Stimulated activated memory B cell treated with anti-CD40 and anti-IgM and Interleukin-4, amounts not matched to agents 10 μg/mL and 1 μg/mL and 100 μg/mL, for 72 hours (primary cell): ENCODE measurements around the gene GPR162.

ENCODE experiments used
- ATAC-seq: fragments of 150-1000 bp; cut with Tn5 transposase; 2 replicates; pipeline ENCODE4 v1.10.0; 2021
- H3K27ac Mint-ChIP-seq: one replicate; pipeline ENCODE4 v1.8.0; 2022; ENCODE audit warnings: mild to moderate bottlenecking, mixed read lengths
- H3K27me3 Mint-ChIP-seq: one replicate; pipeline ENCODE4 v1.8.0; 2022; ENCODE audit warnings: mixed read lengths
- H3K36me3 Mint-ChIP-seq: one replicate; pipeline ENCODE4 v1.8.0; 2022; ENCODE audit warnings: mixed read lengths
- H3K4me1 Mint-ChIP-seq: one replicate; pipeline ENCODE4 v1.8.0; 2022; ENCODE audit warnings: mixed read lengths
- H3K4me3 Mint-ChIP-seq: one replicate; pipeline ENCODE4 v1.8.0; 2022; ENCODE audit warnings: mild to moderate bottlenecking, moderate library complexity, mixed read lengths
- H3K9me3 Mint-ChIP-seq: one replicate; pipeline ENCODE4 v1.8.0; 2022; ENCODE audit warnings: mixed read lengths

GPR162 gene

GRCh38 chr12:6809056-6809455, 12.6 kb upstream of the GPR162 start:
- Mint-ChIP-seq H3K4me1 (peaks cover 21% of the 10 kb centered on the region), H3K27me3 (peaks cover 10% of the 10 kb centered on the region), H3K4me3 (no peak overlapping the region)

GRCh38 chr12:6810758-6811157, 10.9 kb upstream of the GPR162 start:
- no peak for ATAC-seq
- H3K27ac Mint-ChIP-seq, result no peak overlapping the region
- no peaks in the 10 kb centered on the region for H3K9me3 Mint-ChIP-seq
- H3K36me3 Mint-ChIP-seq, result no peaks in the 10 kb centered on the region
- peaks cover 11% of the 10 kb centered on the region for H3K27me3 Mint-ChIP-seq
- peaks cover 21% of the 10 kb centered on the region for H3K4me1 Mint-ChIP-seq
- no peak overlapping the region for H3K4me3 Mint-ChIP-seq

More at GRCh38 chr12:6809056-6809455, 12.6 kb upstream of the GPR162 start:
- no peaks in the 10 kb centered on the region for H3K9me3 Mint-ChIP-seq
- no peak for ATAC-seq
- H3K27ac Mint-ChIP-seq, result no peak overlapping the region
- H3K36me3 Mint-ChIP-seq, result no peaks in the 10 kb centered on the region

GRCh38 chr12:6813363-6813762, 8.3 kb upstream of the GPR162 start:
- Mint-ChIP-seq H3K27me3 (peaks cover 8% of the 10 kb centered on the region), H3K36me3 (no peaks in the 10 kb centered on the region), H3K27ac (no peak overlapping the region), H3K4me3 (no peak overlapping the region), H3K4me1 (peaks cover 21% of the 10 kb centered on the region), H3K9me3 (no peaks in the 10 kb centered on the region)
- ATAC-seq, result no peak

GRCh38 chr12:6816598-6816997, 5.0 kb upstream of the GPR162 start:
- H3K27ac Mint-ChIP-seq, result no peak overlapping the region
- no peaks in the 10 kb centered on the region for H3K36me3 Mint-ChIP-seq
- no peak for ATAC-seq
- H3K4me1 Mint-ChIP-seq, result peaks cover 15% of the 10 kb centered on the region
- peaks cover 17% of the 10 kb centered on the region for H3K27me3 Mint-ChIP-seq
- H3K4me3 Mint-ChIP-seq, result no peak overlapping the region
- H3K9me3 Mint-ChIP-seq, result no peaks in the 10 kb centered on the region

- Mint-ChIP-seq H3K27ac (no peak overlapping the region), H3K36me3 (no peaks in the 10 kb centered on the region)
These were observed 4.5 kb upstream of the GPR162 start for GRCh38 chr12:6817098-6817497.

GRCh38 chr12:6817662-6818157, 3.9 kb upstream of the GPR162 start:
- Mint-ChIP-seq H3K9me3 (no peaks in the 10 kb centered on the region), H3K4me3 (no peak overlapping the region), H3K27ac (no peak overlapping the region), H3K4me1 (peaks cover 17% of the 10 kb centered on the region), H3K36me3 (no peaks in the 10 kb centered on the region), H3K27me3 (peaks cover 29% of the 10 kb centered on the region)
- no peak for ATAC-seq

More at GRCh38 chr12:6817098-6817497, 4.5 kb upstream of the GPR162 start:
- Mint-ChIP-seq H3K27me3 (peaks cover 22% of the 10 kb centered on the region), H3K4me3 (no peak overlapping the region), H3K9me3 (no peaks in the 10 kb centered on the region), H3K4me1 (peaks cover 17% of the 10 kb centered on the region)
- no peak for ATAC-seq

- Mint-ChIP-seq H3K36me3 (no peaks in the 10 kb centered on the region), H3K27me3 (peaks cover 34% of the 10 kb centered on the region), H3K4me1 (peaks cover 18% of the 10 kb centered on the region), H3K9me3 (no peaks in the 10 kb centered on the region), H3K27ac (no peak overlapping the region), H3K4me3 (no peak overlapping the region)
- no peak for ATAC-seq
These were observed 3.4 kb upstream of the GPR162 start for GRCh38 chr12:6818222-6818621.

GRCh38 chr12:6818645-6819044, 3.0 kb upstream of the GPR162 start:
- Mint-ChIP-seq H3K36me3 (no peaks in the 10 kb centered on the region), H3K27me3 (peaks cover 38% of the 10 kb centered on the region), H3K4me1 (peaks cover 18% of the 10 kb centered on the region), H3K4me3 (no peak overlapping the region), H3K27ac (no peak overlapping the region), H3K9me3 (no peaks in the 10 kb centered on the region)
- ATAC-seq, result no peak

GRCh38 chr12:6819106-6820030, 2.3 kb upstream of the GPR162 start:
- Mint-ChIP-seq H3K27me3 (peaks cover 40% of the 10 kb centered on the region), H3K4me3 (no peak overlapping the region), H3K36me3 (no peaks in the 10 kb centered on the region), H3K9me3 (no peaks in the 10 kb centered on the region), H3K4me1 (peaks cover 18% of the 10 kb centered on the region), H3K27ac (no peak overlapping the region)
- ATAC-seq, result no peak

GRCh38 chr12:6820166-6820565, 1.5 kb upstream of the GPR162 start:
- H3K27me3 Mint-ChIP-seq, result peaks cover 45% of the 10 kb centered on the region
- H3K27ac Mint-ChIP-seq, result no peak overlapping the region
- no peak for ATAC-seq
- H3K9me3 Mint-ChIP-seq, result no peaks in the 10 kb centered on the region
- no peaks in the 10 kb centered on the region for H3K36me3 Mint-ChIP-seq
- peaks cover 19% of the 10 kb centered on the region for H3K4me1 Mint-ChIP-seq
- no peak overlapping the region for H3K4me3 Mint-ChIP-seq

GRCh38 chr12:6822426-6823135, 960 bp downstream of the GPR162 start:
- peaks cover 32% of the 10 kb centered on the region for H3K4me1 Mint-ChIP-seq
- no peaks in the 10 kb centered on the region for H3K9me3 Mint-ChIP-seq
- H3K27me3 Mint-ChIP-seq, result peaks cover 69% of the 10 kb centered on the region
- H3K4me3 Mint-ChIP-seq, result no peak overlapping the region
- ATAC-seq, result no peak
- no peak overlapping the region for H3K27ac Mint-ChIP-seq
- no peaks in the 10 kb centered on the region for H3K36me3 Mint-ChIP-seq

- H3K27me3 Mint-ChIP-seq, result peaks cover 77% of the 10 kb centered on the region
- ATAC-seq, result no peak
- H3K27ac Mint-ChIP-seq, result no peak overlapping the region
These were observed 1.8 kb downstream of the GPR162 start for GRCh38 chr12:6823182-6824084.

GRCh38 chr12:6824085-6824775, 2.6 kb downstream of the GPR162 start:
- H3K27me3 Mint-ChIP-seq, result peaks cover 84% of the 10 kb centered on the region
- no peak for ATAC-seq

More at GRCh38 chr12:6823182-6824084, 1.8 kb downstream of the GPR162 start:
- no peaks in the 10 kb centered on the region for H3K36me3 Mint-ChIP-seq
- peaks cover 39% of the 10 kb centered on the region for H3K4me1 Mint-ChIP-seq
- no peaks in the 10 kb centered on the region for H3K9me3 Mint-ChIP-seq
- no peak overlapping the region for H3K4me3 Mint-ChIP-seq

GRCh38 chr12:6824901-6825381, 3.3 kb downstream of the GPR162 start:
- Mint-ChIP-seq H3K9me3 (no peaks in the 10 kb centered on the region), H3K27me3 (peaks cover 91% of the 10 kb centered on the region), H3K4me1 (peaks cover 50% of the 10 kb centered on the region), H3K36me3 (no peaks in the 10 kb centered on the region), H3K4me3 (no peak overlapping the region), H3K27ac (no peak overlapping the region)
- ATAC-seq, result no peak

More at GRCh38 chr12:6824085-6824775, 2.6 kb downstream of the GPR162 start:
- Mint-ChIP-seq H3K4me1 (peaks cover 45% of the 10 kb centered on the region), H3K27ac (no peak overlapping the region), H3K36me3 (no peaks in the 10 kb centered on the region), H3K9me3 (no peaks in the 10 kb centered on the region), H3K4me3 (no peak overlapping the region)
